Stimulated activated CD8-positive, alpha-beta memory T cell treated with anti-CD3 and anti-CD28 coated beads, Interleukin-2, amount 100 ng/mL, for 1 hour (primary cell): Measurements from ENCODE around the gene NEXN.
"Not testable (repeated sequence)": the region's sequence is repeated elsewhere in the genome, so short reads cannot be mapped to it uniquely, and the experiment has no call there.

Experiments used
- DNase-seq, 2 donors: peaks; one replicate each; pipeline ENCODE4 v3.0.0-alpha.2; 2020; ENCODE audit warnings: low read depth in 2 of 2

NEXN gene

GRCh38 chr1:77961392-77961791 lies 73.0 kb downstream of the NEXN start:
- DNase-seq = no peak

DNA sequence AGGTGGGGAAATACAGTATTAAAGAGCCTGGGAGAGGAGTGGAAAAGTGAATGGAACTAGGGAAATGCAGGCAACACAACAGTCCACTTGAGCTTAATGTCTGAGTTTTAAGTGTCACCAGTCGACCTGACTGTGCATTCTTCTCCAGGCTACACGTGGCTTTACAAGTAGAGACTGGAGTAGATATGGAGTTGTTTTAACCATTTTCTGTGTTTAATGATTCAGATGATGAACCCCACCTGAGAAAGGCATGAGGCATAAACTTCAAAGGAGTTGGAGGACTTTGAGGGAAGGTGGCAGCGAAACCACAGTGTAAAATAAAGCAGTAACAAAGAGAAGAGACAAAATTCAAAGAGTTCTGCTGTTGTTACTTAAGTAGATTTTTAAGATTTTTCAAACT lies 77.9 kb downstream of the NEXN start:
- no peak for DNase-seq

GRCh38 chr1:77970192-77970591 lies 81.8 kb downstream of the NEXN start:
- DNase-seq = no peak

DNA sequence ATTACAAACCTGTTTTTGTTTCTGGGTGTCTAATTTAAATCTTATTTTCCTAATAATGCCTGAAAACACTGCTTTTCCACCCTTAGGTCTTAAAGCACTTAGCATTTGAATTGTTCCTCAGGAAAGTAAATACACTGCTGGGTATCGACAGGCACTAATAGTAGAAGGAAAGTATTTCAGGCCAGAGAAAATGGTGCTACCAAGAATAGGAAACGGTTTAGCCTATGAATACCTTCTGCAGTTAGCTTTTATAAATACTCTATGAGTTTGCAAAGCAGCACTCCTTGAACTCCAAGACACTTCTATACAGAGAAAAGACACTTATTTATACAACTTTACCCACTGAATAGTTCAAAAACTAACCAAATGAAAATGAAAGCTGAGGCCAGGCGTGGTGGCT lies 83.7 kb downstream of the NEXN start:
- no peak for DNase-seq

- DNase-seq = no peak
Measured at GRCh38 chr1:77975386-77975785, 87.0 kb downstream of the NEXN start.

DNA sequence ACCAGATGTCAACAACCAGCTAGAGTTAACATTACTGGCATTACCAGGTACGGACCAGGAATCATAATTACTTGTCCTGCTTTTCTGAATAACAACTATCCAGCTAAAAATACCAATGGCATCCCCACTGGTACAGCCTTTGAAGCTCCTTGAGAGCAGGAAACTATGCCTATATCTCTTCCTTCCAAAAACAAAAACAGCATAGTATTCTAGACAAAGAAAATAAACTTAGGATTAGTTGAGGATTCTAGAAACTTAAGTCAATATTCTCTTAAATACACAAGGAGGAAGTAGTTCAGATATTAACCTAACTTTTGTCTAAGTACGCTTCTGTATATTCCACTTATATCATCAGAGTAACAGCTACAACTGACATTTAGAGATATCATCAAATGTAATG lies 87.5 kb downstream of the NEXN start:
- DNase-seq = no peak

DNA sequence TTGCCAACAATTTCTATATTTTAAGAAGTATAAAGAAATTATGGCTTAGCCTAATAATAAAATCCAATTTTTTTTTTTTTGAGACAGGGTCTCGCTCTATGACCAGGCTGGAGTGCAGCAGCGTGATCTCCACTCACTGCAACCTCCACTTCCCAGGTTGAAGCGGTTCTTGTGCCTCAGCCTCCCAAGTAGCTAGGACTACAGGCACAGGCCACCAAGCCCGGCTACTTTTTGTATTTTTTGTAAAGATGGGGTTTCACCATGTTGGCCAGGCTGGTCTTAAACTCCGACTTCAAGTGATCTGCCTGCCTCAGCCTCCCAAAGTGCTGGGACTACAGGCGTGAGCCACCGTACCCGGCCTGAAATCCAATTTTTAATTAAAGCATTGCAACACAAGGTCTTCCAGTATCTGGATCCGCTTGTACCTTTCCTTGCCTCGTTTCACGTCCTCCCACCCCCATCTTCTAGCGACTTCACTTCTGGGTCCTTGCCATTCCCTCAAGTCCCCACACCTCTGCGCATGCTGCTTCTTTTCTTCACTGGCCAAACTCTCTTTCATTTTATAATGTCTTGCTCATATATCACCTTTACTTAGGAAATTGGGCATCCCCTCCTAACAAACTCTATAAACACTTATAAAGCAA lies 88.1 kb downstream of the NEXN start:
- DNase-seq = no peak

GRCh38 chr1:77977989-77978292 lies 89.5 kb downstream of the NEXN start:
- DNase-seq = no peak

- peak; percentile 38 to 58 for DNase-seq
Measured at GRCh38 chr1:77978293-77978968, 90.0 kb downstream of the NEXN start.

DNA sequence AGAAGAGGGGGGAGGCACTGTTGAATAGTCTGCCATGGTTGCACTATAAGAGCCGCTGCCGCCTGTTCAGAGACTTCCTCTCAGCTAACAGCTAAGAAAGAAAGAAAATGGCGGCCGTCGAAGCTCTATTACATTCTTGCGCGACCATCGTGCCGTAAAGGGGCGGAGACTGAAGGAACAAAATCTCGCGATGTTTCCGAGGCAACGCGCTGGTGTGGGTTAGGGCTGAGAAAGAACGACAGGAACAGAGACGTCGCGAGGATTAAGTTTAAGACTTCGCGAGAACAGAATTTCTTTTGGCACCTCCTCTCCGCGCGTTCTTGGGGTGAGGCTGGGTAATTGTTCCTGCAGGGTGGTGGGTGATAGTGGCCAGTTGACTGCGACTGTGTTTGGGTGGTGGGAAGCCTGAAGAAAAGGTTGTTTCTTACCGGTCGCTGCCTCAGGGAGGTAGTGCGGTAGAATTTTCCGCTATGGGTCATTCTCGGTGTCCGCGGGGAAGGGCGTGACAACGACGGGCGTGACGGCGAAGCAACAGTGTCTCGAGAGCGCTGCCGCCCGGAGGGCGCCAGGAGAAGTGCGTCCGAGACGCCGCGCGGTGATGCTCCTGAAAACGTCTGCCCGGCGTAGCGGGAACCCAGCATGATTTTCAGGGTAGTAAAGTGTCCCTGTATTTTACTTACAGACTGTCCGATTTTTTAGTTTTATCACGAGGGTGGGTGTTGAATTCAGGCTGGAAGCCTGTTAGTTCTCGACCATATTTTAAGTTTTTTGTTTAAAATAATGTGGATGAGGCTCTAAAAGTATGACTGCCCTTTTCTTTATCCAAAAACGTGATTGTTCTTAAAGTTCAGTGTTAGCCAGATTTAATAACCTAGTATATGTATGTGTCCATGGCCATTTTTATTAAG lies 90.8 kb downstream of the NEXN start, which contains the start of gene FUBP1:
Gene FUBP1 (minus strand): TSS at position 104 of the 908 bp plus-strand sequence. CDS start 68 bp downstream, at position 36.
- DNase-seq = peak; percentile 86 to 89

DNA sequence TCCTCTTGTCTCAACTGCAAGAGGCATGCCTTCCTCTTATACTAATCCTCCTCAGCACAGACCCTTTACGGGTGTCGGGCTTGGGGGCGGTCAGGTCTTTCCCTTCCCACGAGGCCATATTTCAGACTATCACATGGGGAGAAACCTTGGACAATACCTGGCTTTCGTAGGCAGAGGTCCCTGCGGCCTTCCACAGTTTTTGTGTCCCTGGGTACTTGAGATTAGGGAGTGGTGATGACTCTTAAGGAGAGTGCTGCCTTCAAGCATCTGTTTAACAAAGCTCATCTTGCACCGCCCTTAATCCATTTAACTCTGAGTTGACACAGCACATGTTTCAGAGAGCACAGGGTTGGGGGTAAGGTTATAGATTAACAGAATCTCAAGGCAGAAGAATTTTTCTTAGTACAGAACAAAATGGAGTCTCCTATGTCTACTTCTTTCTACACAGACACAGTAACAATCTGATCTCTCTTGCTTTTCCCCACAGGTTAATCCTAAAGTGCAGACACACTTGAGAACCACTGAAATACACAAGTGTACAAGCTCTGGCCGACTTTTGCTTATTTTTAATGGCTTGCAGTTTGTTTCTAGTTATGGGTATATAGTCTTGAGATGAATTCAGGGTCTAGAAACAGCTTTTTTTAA lies 95.0 kb downstream of the NEXN start:
- not testable (repeated sequence) for DNase-seq

GRCh38 chr1:77983997-77984355 lies 95.6 kb downstream of the NEXN start:
- no peak for DNase-seq

- no peak for DNase-seq
Measured at GRCh38 chr1:77984629-77985028, 96.2 kb downstream of the NEXN start.

DNA sequence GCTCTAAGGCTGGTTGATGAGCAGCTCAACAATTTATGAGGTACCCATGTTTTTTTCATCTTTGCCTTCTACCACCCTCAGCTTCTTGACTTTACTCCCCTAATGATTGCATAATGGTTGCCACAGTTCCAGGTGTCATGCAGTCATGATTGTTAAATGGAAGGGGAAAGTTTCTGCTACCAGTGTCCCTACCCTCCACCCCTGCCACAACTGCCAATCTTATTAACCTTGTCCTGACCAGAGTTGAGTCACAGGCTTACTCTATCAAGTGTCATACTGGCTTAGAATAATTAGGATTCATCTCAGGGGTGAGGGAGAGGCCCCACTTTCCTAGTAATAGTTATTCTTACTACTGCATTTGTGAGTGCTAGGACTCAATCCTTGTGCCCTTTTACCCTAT lies 98.4 kb downstream of the NEXN start:
- DNase-seq = no peak

- no peak for DNase-seq
Measured at GRCh38 chr1:77987919-77988318, 99.5 kb downstream of the NEXN start.

- no peak for DNase-seq
Measured at GRCh38 chr1:77989744-77990143, 101.3 kb downstream of the NEXN start.

DNA sequence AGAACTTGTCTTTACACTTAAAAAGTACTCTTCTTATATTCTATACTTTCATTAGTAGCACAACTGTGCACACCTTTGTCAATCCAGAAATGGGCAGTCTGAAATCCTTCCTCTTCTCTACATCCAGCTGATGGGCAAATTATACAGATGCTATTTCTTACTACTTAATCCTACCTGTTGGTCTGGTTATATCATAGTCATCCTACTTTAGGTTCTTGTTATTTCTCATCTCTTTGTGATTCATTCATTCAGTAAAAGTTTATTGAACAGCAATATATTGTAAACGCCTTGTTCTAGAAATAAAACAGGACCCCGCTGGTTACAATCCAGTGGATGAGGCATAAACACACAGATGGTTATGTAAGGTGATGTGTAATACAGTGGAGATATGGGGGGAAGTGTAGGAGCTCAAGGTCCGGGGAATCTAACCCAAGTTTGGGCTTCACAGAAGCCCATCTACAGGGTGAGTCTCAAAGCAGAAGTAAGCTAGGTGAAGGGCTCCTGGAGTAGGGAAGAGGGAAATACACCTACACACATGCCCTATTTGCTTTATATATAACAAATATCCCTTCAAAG lies 102.3 kb downstream of the NEXN start:
- DNase-seq = no peak

GRCh38 chr1:77991638-77992037 lies 103.2 kb downstream of the NEXN start:
- no peak for DNase-seq
